ENCODE data around the gene TACR2.

TACR2 gene

DNA sequence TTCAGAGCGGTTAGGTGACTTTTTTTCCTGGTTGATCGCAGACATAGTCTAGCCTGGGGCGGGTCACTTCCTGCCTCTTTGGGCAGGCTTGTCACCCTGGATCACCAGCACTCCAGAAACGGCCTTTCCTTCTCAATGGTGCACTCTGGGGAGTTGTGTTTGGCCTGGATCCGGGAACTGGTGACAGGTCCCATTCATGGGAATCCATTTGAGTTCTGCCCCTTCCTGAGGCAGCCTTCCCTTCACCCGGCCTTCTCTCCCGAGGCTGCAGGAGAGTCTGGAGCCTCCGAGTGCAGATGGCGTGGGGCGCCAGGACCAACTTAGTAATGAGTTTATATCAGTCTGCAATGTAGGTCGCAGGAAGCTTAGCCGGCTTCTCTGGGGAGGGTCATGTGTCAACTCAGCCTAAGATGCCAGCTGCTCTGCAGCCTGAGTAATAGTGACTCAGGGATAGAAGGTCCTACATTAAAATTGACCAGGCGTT lies 54.2 kb downstream of the TACR2 start:
- H4K20me1 ChIP-seq (ENCODE audit: insufficient read depth, low read length), result no peaks in the 10 kb centered on the region
- H3K9me3 ChIP-seq (ENCODE audit: insufficient read depth, low read length), result no peaks in the 10 kb centered on the region
- no peak overlapping the region for H3K27ac ChIP-seq (ENCODE audit: low read length)
- no peak overlapping the region for H2AFZ ChIP-seq (ENCODE audit: low read depth, low read length)
- H3K4me2 ChIP-seq (ENCODE audit: low read length), result no peak overlapping the region
- TF ChIP-seq EZH2phosphoT487 (IDR thresholded peaks at IDR 0.05; ENCODE audit: low read depth), result no peak
- TF ChIP-seq, protein P1, sequence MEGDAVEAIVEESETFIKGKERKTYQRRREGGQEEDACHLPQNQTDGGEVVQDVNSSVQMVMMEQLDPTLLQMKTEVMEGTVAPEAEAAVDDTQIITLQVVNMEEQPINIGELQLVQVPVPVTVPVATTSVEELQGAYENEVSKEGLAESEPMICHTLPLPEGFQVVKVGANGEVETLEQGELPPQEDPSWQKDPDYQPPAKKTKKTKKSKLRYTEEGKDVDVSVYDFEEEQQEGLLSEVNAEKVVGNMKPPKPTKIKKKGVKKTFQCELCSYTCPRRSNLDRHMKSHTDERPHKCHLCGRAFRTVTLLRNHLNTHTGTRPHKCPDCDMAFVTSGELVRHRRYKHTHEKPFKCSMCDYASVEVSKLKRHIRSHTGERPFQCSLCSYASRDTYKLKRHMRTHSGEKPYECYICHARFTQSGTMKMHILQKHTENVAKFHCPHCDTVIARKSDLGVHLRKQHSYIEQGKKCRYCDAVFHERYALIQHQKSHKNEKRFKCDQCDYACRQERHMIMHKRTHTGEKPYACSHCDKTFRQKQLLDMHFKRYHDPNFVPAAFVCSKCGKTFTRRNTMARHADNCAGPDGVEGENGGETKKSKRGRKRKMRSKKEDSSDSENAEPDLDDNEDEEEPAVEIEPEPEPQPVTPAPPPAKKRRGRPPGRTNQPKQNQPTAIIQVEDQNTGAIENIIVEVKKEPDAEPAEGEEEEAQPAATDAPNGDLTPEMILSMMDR (IDR thresholded peaks at IDR 0.05; ENCODE audit: low read depth, low read length), result no peak
- no peaks in the 10 kb centered on the region for H3K79me2 ChIP-seq (ENCODE audit: low read length)
- no peaks in the 10 kb centered on the region for H3K36me3 ChIP-seq (replicated peaks; ENCODE audit: low read depth, low read length)
- no peaks in the 10 kb centered on the region for H3K4me1 ChIP-seq (ENCODE audit: low read length)
- no peak overlapping the region for H3K4me3 ChIP-seq (ENCODE audit: low read length)
- H3K9ac ChIP-seq (ENCODE audit: low read length), result no peak overlapping the region
- H3K27me3 ChIP-seq (ENCODE audit: low read depth, low read length), result no peaks in the 10 kb centered on the region

GRCh38 chr10:69361303-69361614 lies 55.5 kb downstream of the TACR2 start:
- no peak overlapping the region for H3K9ac ChIP-seq (ENCODE audit: low read length)
- H3K4me1 ChIP-seq (ENCODE audit: low read length), result no peaks in the 10 kb centered on the region
- no peaks in the 10 kb centered on the region for H4K20me1 ChIP-seq (ENCODE audit: insufficient read depth, low read length)
- TF ChIP-seq, protein P1 (IDR thresholded peaks at IDR 0.05; ENCODE audit: low read depth, low read length), result no peak
- TF ChIP-seq EZH2phosphoT487 (IDR thresholded peaks at IDR 0.05; ENCODE audit: low read depth), result no peak
- H3K4me2 ChIP-seq (ENCODE audit: low read length), result no peak overlapping the region
- H3K4me3 ChIP-seq (ENCODE audit: low read length), result no peak overlapping the region
- no peak overlapping the region for H3K27ac ChIP-seq (ENCODE audit: low read length)
- no peaks in the 10 kb centered on the region for H3K9me3 ChIP-seq (ENCODE audit: insufficient read depth, low read length)
- H3K36me3 ChIP-seq (replicated peaks; ENCODE audit: low read depth, low read length), result no peaks in the 10 kb centered on the region
- no peaks in the 10 kb centered on the region for H3K79me2 ChIP-seq (ENCODE audit: low read length)
- H3K27me3 ChIP-seq (ENCODE audit: low read depth, low read length), result no peaks in the 10 kb centered on the region
- H2AFZ ChIP-seq (ENCODE audit: low read depth, low read length), result no peak overlapping the region

- Histone ChIP-seq H3K79me2 (ENCODE audit: low read length) (no peaks in the 10 kb centered on the region), H3K4me1 (ENCODE audit: low read length) (no peaks in the 10 kb centered on the region), H3K27me3 (ENCODE audit: low read depth, low read length) (no peaks in the 10 kb centered on the region), H3K9ac (ENCODE audit: low read length) (no peak overlapping the region), H4K20me1 (ENCODE audit: insufficient read depth, low read length) (no peaks in the 10 kb centered on the region), H3K4me3 (ENCODE audit: low read length) (no peak overlapping the region), H3K27ac (ENCODE audit: low read length) (no peak overlapping the region), H3K9me3 (ENCODE audit: insufficient read depth, low read length) (no peaks in the 10 kb centered on the region), H2AFZ (ENCODE audit: low read depth, low read length) (no peak overlapping the region), H3K4me2 (ENCODE audit: low read length) (no peak overlapping the region), H3K36me3 (replicated peaks; ENCODE audit: low read depth, low read length) (no peaks in the 10 kb centered on the region)
- no peak for TF ChIP-seq EZH2phosphoT487 (IDR thresholded peaks at IDR 0.05; ENCODE audit: low read depth)
- TF ChIP-seq, protein P1 (IDR thresholded peaks at IDR 0.05; ENCODE audit: low read depth, low read length), result no peak
These were observed 56.0 kb downstream of the TACR2 start for GRCh38 chr10:69360485-69361302.

GRCh38 chr10:69359594-69359993 lies 57.1 kb downstream of the TACR2 start:
- no peaks in the 10 kb centered on the region for H3K36me3 ChIP-seq (replicated peaks; ENCODE audit: low read depth, low read length)
- H3K9ac ChIP-seq (ENCODE audit: low read length), result no peak overlapping the region
- no peaks in the 10 kb centered on the region for H3K79me2 ChIP-seq (ENCODE audit: low read length)
- no peaks in the 10 kb centered on the region for H3K4me1 ChIP-seq (ENCODE audit: low read length)
- TF ChIP-seq, protein P1 (IDR thresholded peaks at IDR 0.05; ENCODE audit: low read depth, low read length), result no peak
- TF ChIP-seq EZH2phosphoT487 (IDR thresholded peaks at IDR 0.05; ENCODE audit: low read depth), result no peak
- no peak overlapping the region for H2AFZ ChIP-seq (ENCODE audit: low read depth, low read length)
- no peaks in the 10 kb centered on the region for H4K20me1 ChIP-seq (ENCODE audit: insufficient read depth, low read length)
- H3K4me3 ChIP-seq (ENCODE audit: low read length), result no peak overlapping the region
- no peak overlapping the region for H3K27ac ChIP-seq (ENCODE audit: low read length)
- H3K9me3 ChIP-seq (ENCODE audit: insufficient read depth, low read length), result no peaks in the 10 kb centered on the region
- no peak overlapping the region for H3K4me2 ChIP-seq (ENCODE audit: low read length)
- no peaks in the 10 kb centered on the region for H3K27me3 ChIP-seq (ENCODE audit: low read depth, low read length)
